PFSK-1 (cell line): ENCODE measurements around the gene BAK1.

Source experiments
- POLR2AphosphoS5 ChIP-seq: IDR thresholded peaks from 2 replicates; pipeline ENCODE4 v1.6.1; 2012; ENCODE audit warnings: low read depth, mild to moderate bottlenecking, control low read depth, low read length, moderate library complexity
- TAF1 ChIP-seq: IDR thresholded peaks from 2 replicates; pipeline ENCODE4 v1.6.1; 2012; ENCODE audit warnings: low read length, control low read depth, borderline replicate concordance; ENCODE audit not compliant: insufficient read depth
- TF ChIP-seq, protein P1 (sequence below), 2 experiments: IDR thresholded peaks; 2 replicates each; pipeline versions ENCODE4 v1.6.1 to v1.8.0; 2011 to 2012; ENCODE audit warnings: low read depth in 2 of 2, low read length in 2 of 2, control low read depth in 1 of 2, inconsistent platforms in 1 of 2, mild to moderate bottlenecking in 1 of 2, moderate library complexity in 1 of 2; ENCODE audit not compliant: insufficient read depth in 1 of 2

DNA sequence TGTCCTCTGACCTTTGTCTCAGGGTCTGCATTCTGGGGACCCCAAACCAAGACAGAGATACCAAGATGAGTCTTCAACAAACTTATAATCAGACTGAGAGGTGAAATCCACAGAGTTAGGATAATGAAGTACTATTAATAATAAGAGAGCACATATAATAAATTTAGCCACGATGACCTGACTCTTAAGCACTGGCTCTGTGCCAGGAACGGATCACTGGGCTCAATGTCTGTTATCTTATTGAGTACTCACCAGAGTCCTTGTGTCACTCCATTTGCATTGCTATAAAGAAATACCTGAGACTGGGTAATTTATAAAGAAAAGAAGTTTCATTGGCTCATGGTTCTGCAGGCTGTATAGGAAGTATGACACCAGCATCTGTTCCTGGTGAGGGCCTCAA is 22.1 kb upstream of the BAK1 start:
- no peak for TF ChIP-seq POLR2AphosphoS5
- TF ChIP-seq TAF1, result no peak
- TF ChIP-seq, protein P1, sequence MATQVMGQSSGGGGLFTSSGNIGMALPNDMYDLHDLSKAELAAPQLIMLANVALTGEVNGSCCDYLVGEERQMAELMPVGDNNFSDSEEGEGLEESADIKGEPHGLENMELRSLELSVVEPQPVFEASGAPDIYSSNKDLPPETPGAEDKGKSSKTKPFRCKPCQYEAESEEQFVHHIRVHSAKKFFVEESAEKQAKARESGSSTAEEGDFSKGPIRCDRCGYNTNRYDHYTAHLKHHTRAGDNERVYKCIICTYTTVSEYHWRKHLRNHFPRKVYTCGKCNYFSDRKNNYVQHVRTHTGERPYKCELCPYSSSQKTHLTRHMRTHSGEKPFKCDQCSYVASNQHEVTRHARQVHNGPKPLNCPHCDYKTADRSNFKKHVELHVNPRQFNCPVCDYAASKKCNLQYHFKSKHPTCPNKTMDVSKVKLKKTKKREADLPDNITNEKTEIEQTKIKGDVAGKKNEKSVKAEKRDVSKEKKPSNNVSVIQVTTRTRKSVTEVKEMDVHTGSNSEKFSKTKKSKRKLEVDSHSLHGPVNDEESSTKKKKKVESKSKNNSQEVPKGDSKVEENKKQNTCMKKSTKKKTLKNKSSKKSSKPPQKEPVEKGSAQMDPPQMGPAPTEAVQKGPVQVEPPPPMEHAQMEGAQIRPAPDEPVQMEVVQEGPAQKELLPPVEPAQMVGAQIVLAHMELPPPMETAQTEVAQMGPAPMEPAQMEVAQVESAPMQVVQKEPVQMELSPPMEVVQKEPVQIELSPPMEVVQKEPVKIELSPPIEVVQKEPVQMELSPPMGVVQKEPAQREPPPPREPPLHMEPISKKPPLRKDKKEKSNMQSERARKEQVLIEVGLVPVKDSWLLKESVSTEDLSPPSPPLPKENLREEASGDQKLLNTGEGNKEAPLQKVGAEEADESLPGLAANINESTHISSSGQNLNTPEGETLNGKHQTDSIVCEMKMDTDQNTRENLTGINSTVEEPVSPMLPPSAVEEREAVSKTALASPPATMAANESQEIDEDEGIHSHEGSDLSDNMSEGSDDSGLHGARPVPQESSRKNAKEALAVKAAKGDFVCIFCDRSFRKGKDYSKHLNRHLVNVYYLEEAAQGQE (IDR thresholded peaks at IDR 0.05; ENCODE audit: insufficient read depth in 1 of 2, low read depth in 2 of 2, low read length in 2 of 2), result no peak
